ENCODE data around the gene LCN9. TPM values are rescaled to one million over a fixed set of nuclear protein-coding genes. Genes with fewer than 3 reads are reported as not detected.
A peak's percentile ranks its signal among the peaks of the same experiment; 100 is the strongest.

Gene LCN9
- total RNA-seq, 1 experiment from 2014 or later = 0.52 TPM

GRCh38 chr9:135615666-135616618 lies 47.2 kb upstream of the LCN9 start:
- no peak overlapping the region for H4K8ac ChIP-seq (replicated peaks; ENCODE audit: insufficient read length, low read depth, low read length)
- H3K18ac ChIP-seq (ENCODE audit: insufficient read length, low read depth, low read length) = no peak overlapping the region
- no peak overlapping the region for H2BK12ac ChIP-seq (ENCODE audit: insufficient read length, low read depth, low read length)
- peaks cover 5 to 8% of the 10 kb centered on the region in 2 experiments; a peak in 4 of 5 replicates for H3K9me3 Mint-ChIP-seq
- H4K91ac ChIP-seq (ENCODE audit: insufficient read length, low read depth, low read length) = no peak overlapping the region
- no peak overlapping the region for H2BK5ac ChIP-seq (ENCODE audit: insufficient read length, low read length)
- no peaks in the 10 kb centered on the region for H3K4me1 ChIP-seq (ENCODE audit: insufficient read depth, low read length)
- no peaks in the 10 kb centered on the region for H3K27me3 ChIP-seq (ENCODE audit: insufficient read depth, low read length)
- no peak overlapping the region for H3K23ac ChIP-seq (ENCODE audit: insufficient read length, low read depth, low read length)
- H3K14ac ChIP-seq (ENCODE audit: insufficient read depth, low read length) = no peak overlapping the region; the same call in 1 of the 2 replicates
- H2AFZ ChIP-seq (ENCODE audit: low read length) = no peak overlapping the region
- H3K4me1 Mint-ChIP-seq = 0 out of 4 replicates have a peak, but pooled peaks cover 0 to 3% of the 10 kb centered on the region in 2 experiments
- WGBS (ENCODE audit: extremely low coverage, insufficient read length, low lambda C conversion rate) = no CpG with 5 or more reads among the region's 31 CpGs
- no peak overlapping the region for H2BK15ac ChIP-seq (ENCODE audit: low read depth, low read length)
- H3K9ac ChIP-seq (ENCODE audit: extremely low read depth, insufficient read length, low read length) = no peak overlapping the region
- H3T11ph ChIP-seq (ENCODE audit: low read length) = no peak overlapping the region
- no peaks in the 10 kb centered on the region for H3K9me3 ChIP-seq (ENCODE audit: control insufficient read depth, low read depth, low read length)
- H2AK5ac ChIP-seq (ENCODE audit: insufficient read length, low read length) = no peak overlapping the region
- H3K79me1 ChIP-seq (ENCODE audit: insufficient read depth, low read depth, low read length, poor library complexity, severe bottlenecking) = no peaks in the 10 kb centered on the region
- H3K27me3 Mint-ChIP-seq (ENCODE audit: low read depth) = no peaks in the 10 kb centered on the region; the same call in none of the 2 replicates
- DNase-seq = peak; percentile 30
- H3K4me3 Mint-ChIP-seq = no peak overlapping the region
- H2BK20ac ChIP-seq (ENCODE audit: low read depth, low read length, poor library complexity, severe bottlenecking) = no peak overlapping the region
- H3K56ac ChIP-seq (ENCODE audit: insufficient read length, low read depth, low read length) = no peak overlapping the region
- H3K27ac Mint-ChIP-seq = peak overlapping the region in 1 of 3 experiments; percentile 53; a peak in 1 of 7 replicates
- H3K23me2 ChIP-seq (ENCODE audit: insufficient read length, low read depth, low read length, poor library complexity, severe bottlenecking) = no peaks in the 10 kb centered on the region
- TF ChIP-seq, protein P1, sequence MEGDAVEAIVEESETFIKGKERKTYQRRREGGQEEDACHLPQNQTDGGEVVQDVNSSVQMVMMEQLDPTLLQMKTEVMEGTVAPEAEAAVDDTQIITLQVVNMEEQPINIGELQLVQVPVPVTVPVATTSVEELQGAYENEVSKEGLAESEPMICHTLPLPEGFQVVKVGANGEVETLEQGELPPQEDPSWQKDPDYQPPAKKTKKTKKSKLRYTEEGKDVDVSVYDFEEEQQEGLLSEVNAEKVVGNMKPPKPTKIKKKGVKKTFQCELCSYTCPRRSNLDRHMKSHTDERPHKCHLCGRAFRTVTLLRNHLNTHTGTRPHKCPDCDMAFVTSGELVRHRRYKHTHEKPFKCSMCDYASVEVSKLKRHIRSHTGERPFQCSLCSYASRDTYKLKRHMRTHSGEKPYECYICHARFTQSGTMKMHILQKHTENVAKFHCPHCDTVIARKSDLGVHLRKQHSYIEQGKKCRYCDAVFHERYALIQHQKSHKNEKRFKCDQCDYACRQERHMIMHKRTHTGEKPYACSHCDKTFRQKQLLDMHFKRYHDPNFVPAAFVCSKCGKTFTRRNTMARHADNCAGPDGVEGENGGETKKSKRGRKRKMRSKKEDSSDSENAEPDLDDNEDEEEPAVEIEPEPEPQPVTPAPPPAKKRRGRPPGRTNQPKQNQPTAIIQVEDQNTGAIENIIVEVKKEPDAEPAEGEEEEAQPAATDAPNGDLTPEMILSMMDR (conservative IDR thresholded peaks at IDR 0.05) = peak; percentile 45
- no peak overlapping the region for H3K27ac ChIP-seq (ENCODE audit: insufficient read length, low read depth, low read length)
- H4K20me1 ChIP-seq (ENCODE audit: control insufficient read depth, insufficient read depth, insufficient read length) = no peaks in the 10 kb centered on the region
- no peak overlapping the region for H2BK120ac ChIP-seq (ENCODE audit: low read depth, low read length, poor library complexity, severe bottlenecking)
- no peak overlapping the region for H3K4me2 ChIP-seq (ENCODE audit: insufficient read depth, insufficient read length, low read length)
- no peak overlapping the region for H3K4ac ChIP-seq (ENCODE audit: low read depth, low read length)
- H3K79me2 ChIP-seq (ENCODE audit: insufficient read depth, low read length) = no peaks in the 10 kb centered on the region
- no peak overlapping the region for H4K5ac ChIP-seq (ENCODE audit: insufficient read length, low read depth, low read length)
- H3K36me3 Mint-ChIP-seq (ENCODE audit: insufficient read depth in 1 of 3, low read depth in 3 of 3) = peaks cover 2 to 5% (median 3%) of the 10 kb centered on the region in 3 experiments; a peak in 3 of 7 replicates
